HCT116 (cell line): ENCODE results near the gene TRIM9. TPM values are rescaled to one million over a fixed set of nuclear protein-coding genes. Genes with fewer than 3 reads are reported as not detected.

Experiments
- ATAC-seq: fragments of 200-7000 bp; cut with Tn5 transposase; 2 replicates; pipeline ENCODE4 v1.9.1; 2020; ENCODE audit warnings: mild to moderate bottlenecking, moderate library complexity
- BruUV-seq: library from RNA; stranded (reverse); fragments of 400-500 nt; replicated peaks from 2 replicates; lab custom pipeline; 2021; lab: Mats Ljungman, UMichigan
- CTCF ChIA-PET: fragments of 300-600 bp; sonication (Branson Sonifier 250); formaldehyde crosslinking; loops from one replicate; lab custom pipeline; 2021; ENCODE audit warnings: antibody characterized with exemption; lab: Charles Lee
- POLR2A ChIA-PET: fragments of 300-600, 350-600 bp; sonication (Branson Sonifier 250); formaldehyde crosslinking; loops from one replicate; lab custom pipeline; 2021; ENCODE audit warnings: antibody characterized with exemption; lab: Charles Lee
- RAD21 ChIA-PET, 2 experiments: fragments of 300-600 bp; sonication (Branson Sonifier 250); formaldehyde crosslinking; loops; one replicate each; lab custom pipeline; 2023; ENCODE audit warnings: low total read pairs in 2 of 2; ENCODE audit not compliant: uncharacterized antibody in 2 of 2, unreplicated experiment in 2 of 2, low non-redundant PET in 1 of 2; lab: Charles Lee
- DNase-seq: peaks from one replicate; pipeline ENCODE4 v3.0.0-alpha.2; 2010; ENCODE audit warnings: low read depth, low spot score
- H2AFZ ChIP-seq: fragments of 200-600 bp; shearing (Covaris generic), sonication (generic); 2 replicates; pipeline ENCODE4 v1.6.1; 2017; ENCODE audit warnings: low read depth, mixed run types, mixed read lengths, antibody characterized with exemption, low read length; ENCODE audit not compliant: poor library complexity, severe bottlenecking
- H3K27ac ChIP-seq: 2 replicates; pipeline ENCODE4 v1.5.1; 2012; ENCODE audit warnings: low read depth, low read length
- H3K27me3 ChIP-seq: fragments of 200-600 bp; sonication (generic); 2 replicates; pipeline ENCODE4 v1.6.1; 2016; ENCODE audit warnings: mixed run types, low read length, mixed read lengths; ENCODE audit not compliant: insufficient read depth
- H3K36me3 ChIP-seq, 2 experiments: fragments of 200-500 bp in 1 of 2; fragments of 200-600 bp in 1 of 2; sonication (Bioruptor generic) in 1 of 2; sonication (generic) in 1 of 2; 2 replicates each; pipeline versions ENCODE4 v1.5.1 to v1.6.1; 2014 to 2016; ENCODE audit warnings: low read length in 2 of 2, inconsistent platforms in 1 of 2, mixed read lengths in 1 of 2, mixed run types in 1 of 2; ENCODE audit not compliant: insufficient read depth in 2 of 2, control insufficient read depth in 1 of 2
- H3K4me1 ChIP-seq, 2 experiments: fragments of 200-600 bp in 1 of 2; sonication (generic) in 1 of 2; 2 replicates each; pipeline versions ENCODE4 v1.5.1 to v1.6.1; 2012 to 2017; ENCODE audit warnings: low read length in 2 of 2, inconsistent platforms in 1 of 2, mild to moderate bottlenecking in 1 of 2, mixed read lengths in 1 of 2, mixed run types in 1 of 2, moderate library complexity in 1 of 2; ENCODE audit not compliant: insufficient read depth in 2 of 2, control insufficient read depth in 1 of 2
- H3K4me2 ChIP-seq: fragments of 200-600 bp; sonication (generic); 2 replicates; pipeline ENCODE4 v1.6.1; 2017; ENCODE audit warnings: mixed run types, low read length, mixed read lengths
- H3K4me3 ChIP-seq, 2 experiments: fragments of 200-600 bp in 1 of 2; sonication (generic) in 1 of 2; replicated peaks in 1 of 2; 2 replicates each; pipeline ENCODE4 v1.5.1; 2011 to 2016; ENCODE audit warnings: low read length in 2 of 2, control low read depth in 1 of 2, low read depth in 1 of 2, mild to moderate bottlenecking in 1 of 2, mixed read lengths in 1 of 2, mixed run types in 1 of 2
- H3K79me2 ChIP-seq: fragments of 200-600 bp; sonication (generic); 2 replicates; pipeline ENCODE4 v1.6.1; 2017; ENCODE audit warnings: mild to moderate bottlenecking, mixed run types, low read length, moderate library complexity, mixed read lengths; ENCODE audit not compliant: insufficient read depth
- H3K9ac ChIP-seq: fragments of 200-600 bp; sonication (generic); 2 replicates; pipeline ENCODE4 v1.6.1; 2016; ENCODE audit warnings: low read length, mixed read lengths
- H3K9me2 ChIP-seq: fragments of 200-600 bp; sonication (generic), shearing (Covaris generic); 2 replicates; pipeline ENCODE4 v1.6.1; 2017; ENCODE audit warnings: mixed run types, mild to moderate bottlenecking, moderate library complexity; ENCODE audit not compliant: insufficient read depth
- H3K9me3 ChIP-seq, 2 experiments: fragments of 200-500 bp in 1 of 2; fragments of 200-600 bp in 1 of 2; sonication (Bioruptor generic) in 1 of 2; sonication (generic) in 1 of 2; 2 replicates each; pipeline ENCODE4 v1.6.1; 2014 to 2017; ENCODE audit warnings: low read length in 2 of 2, mixed read lengths in 2 of 2, inconsistent platforms in 1 of 2, low read depth in 1 of 2, mild to moderate bottlenecking in 1 of 2, mixed run types in 1 of 2, moderate library complexity in 1 of 2; ENCODE audit not compliant: control insufficient read depth in 1 of 2, insufficient read depth in 1 of 2
- H4K20me1 ChIP-seq: fragments of 200-600 bp; sonication (generic), shearing (Covaris generic); 2 replicates; pipeline ENCODE4 v1.6.1; 2017; ENCODE audit warnings: mixed run types, mild to moderate bottlenecking, moderate library complexity; ENCODE audit not compliant: insufficient read depth
- ATF3 ChIP-seq: IDR thresholded peaks from 2 replicates; pipeline ENCODE4 v1.6.1; 2012
- CBX3 ChIP-seq: IDR thresholded peaks from 2 replicates; pipeline ENCODE4 v1.6.1; 2012; ENCODE audit warnings: low read depth
- CEBPB ChIP-seq: IDR thresholded peaks from 2 replicates; pipeline ENCODE4 v1.6.1; 2012; ENCODE audit warnings: low read depth
- CTCF ChIP-seq, 3 experiments: fragments of 200-600 bp in 1 of 3; sonication (generic) in 1 of 3; IDR thresholded peaks in 2 of 3; conservative IDR thresholded peaks in 1 of 3; 2 replicates each; pipeline ENCODE4 v1.5.1; 2012 to 2017; ENCODE audit warnings: low read depth in 2 of 3, low read length in 2 of 3, antibody characterized with exemption in 1 of 3, borderline replicate concordance in 1 of 3, control low read depth in 1 of 3, mild to moderate bottlenecking in 1 of 3, mixed read lengths in 1 of 3, mixed run types in 1 of 3, moderate library complexity in 1 of 3; ENCODE audit not compliant: insufficient read depth in 1 of 3
- ELF1 ChIP-seq: IDR thresholded peaks from 2 replicates; pipeline ENCODE4 v1.6.1; 2012; ENCODE audit warnings: low read depth, borderline replicate concordance
- EZH2 ChIP-seq: fragments of 200-600 bp; sonication (generic); IDR thresholded peaks from 2 replicates; pipeline ENCODE4 v1.6.1; 2017; ENCODE audit warnings: antibody characterized with exemption, mixed run types
- EZH2phosphoT487 ChIP-seq: fragments of 200-600 bp; IDR thresholded peaks from 2 replicates; pipeline ENCODE4 v1.6.1; 2018; ENCODE audit warnings: antibody characterized with exemption, borderline replicate concordance
- FOSL1 ChIP-seq: IDR thresholded peaks from 2 replicates; pipeline ENCODE4 v1.6.1; 2012; ENCODE audit warnings: low read depth
- JUND ChIP-seq: IDR thresholded peaks from 2 replicates; pipeline ENCODE4 v1.6.1; 2012
- MAX ChIP-seq: IDR thresholded peaks from 2 replicates; pipeline ENCODE4 v1.6.1; 2012
- POLR2A ChIP-seq: IDR thresholded peaks from 2 replicates; pipeline ENCODE4 v1.7.0; 2011; ENCODE audit warnings: borderline replicate concordance; ENCODE audit not compliant: insufficient read depth, insufficient read length; ENCODE audit errors: extremely low read depth
- POLR2AphosphoS5 ChIP-seq: IDR thresholded peaks from 2 replicates; pipeline ENCODE4 v1.6.1; 2011; ENCODE audit warnings: mild to moderate bottlenecking, low read depth, low read length, moderate library complexity
- RAD21 ChIP-seq: IDR thresholded peaks from 2 replicates; pipeline ENCODE4 v1.6.1; 2012; ENCODE audit warnings: low read depth, mild to moderate bottlenecking
- REST ChIP-seq: IDR thresholded peaks from 2 replicates; pipeline ENCODE4 v1.6.1; 2012; ENCODE audit warnings: low read depth
- SP1 ChIP-seq: IDR thresholded peaks from 2 replicates; pipeline ENCODE4 v1.6.1; 2012; ENCODE audit warnings: low read depth
- SRF ChIP-seq: IDR thresholded peaks from 2 replicates; pipeline ENCODE4 v1.6.1; 2012; ENCODE audit warnings: low read depth
- TCF7L2 ChIP-seq: IDR thresholded peaks from 2 replicates; pipeline ENCODE4 v1.7.0; 2011; ENCODE audit warnings: borderline replicate concordance, inconsistent platforms; ENCODE audit not compliant: insufficient read depth, insufficient read length; ENCODE audit errors: extremely low read depth
- YY1 ChIP-seq: IDR thresholded peaks from 2 replicates; pipeline ENCODE4 v1.6.1; 2011; ENCODE audit warnings: low read length, low read depth, moderate library complexity, mild to moderate bottlenecking; ENCODE audit not compliant: insufficient replicate concordance; ENCODE audit errors: extremely low read depth
- ZBTB33 ChIP-seq: IDR thresholded peaks from 2 replicates; pipeline ENCODE4 v1.6.1; 2011; ENCODE audit warnings: mild to moderate bottlenecking, low read length, moderate library complexity; ENCODE audit not compliant: insufficient replicate concordance; ENCODE audit errors: extremely low read depth
- ZFX ChIP-seq: fragments of 450-650 bp; IDR thresholded peaks from 2 replicates; pipeline ENCODE4 v1.6.1; 2017
- intact Hi-C: fragments of 100-400 bp; cut with micrococcal nuclease; formaldehyde crosslinking; loops from 2 replicates; pipeline ENCODE4 v1.10.0; 2022
- total RNA-seq: library from RNA; stranded (reverse); gene quantifications from one replicate; pipeline ENCODE4 v1.2.1, GENCODE V29; 2021; ENCODE audit not compliant: unreplicated experiment

The TRIM9 gene
- total RNA-seq, 1 experiment from 2014 or later = 4.6 TPM

- H3K9ac ChIP-seq = no peak overlapping the region
- RAD21 ChIA-PET = no interaction called here
- CTCF ChIA-PET = interaction anchor here (2.6 kb wide), 1 partner anchor 10 kb away, joined by 10 read pairs; the partner anchor contains the start of gene PYGL
- no peak overlapping the region for H3K4me3 ChIP-seq
- TF ChIP-seq YY1 = no peak
- TF ChIP-seq SRF = no peak
- TF ChIP-seq ATF3 = no peak
- TF ChIP-seq REST = no peak
- TF ChIP-seq CTCF (IDR thresholded peaks at IDR 0.05 in 2 of 3, conservative IDR thresholded peaks at IDR 0.05 in 1 of 3; ENCODE audit: borderline replicate concordance in 1 of 3, insufficient read depth in 1 of 3, low read depth in 2 of 3, low read length in 2 of 3) = no peak
- TF ChIP-seq EZH2 = no peak
- no peak for TF ChIP-seq POLR2AphosphoS5
- no peak for TF ChIP-seq CBX3
- TF ChIP-seq RAD21 = no peak
- no peak for TF ChIP-seq SP1
- no peak for TF ChIP-seq ZFX
- no peak for TF ChIP-seq TCF7L2
- no peak for TF ChIP-seq MAX
- no peak for TF ChIP-seq ZBTB33
- TF ChIP-seq EZH2phosphoT487 = no peak
- no peak for TF ChIP-seq POLR2A
- no peak for TF ChIP-seq CEBPB
- no peak for TF ChIP-seq ELF1
- TF ChIP-seq JUND = no peak
- no peak for TF ChIP-seq FOSL1
- H3K27me3 ChIP-seq = no peaks in the 10 kb centered on the region
- no peak overlapping the region for H2AFZ ChIP-seq
- H3K36me3 ChIP-seq = no peaks in the 10 kb centered on the region
- no peaks in the 10 kb centered on the region for H4K20me1 ChIP-seq
- no peak overlapping the region for H3K27ac ChIP-seq
- DNase-seq (no peak), ATAC-seq (no peak)
- BruUV-seq = no TSS peak
- POLR2A ChIA-PET = interaction anchor here (2.6 kb wide), 1 partner anchor 10 kb away, joined by 11 read pairs; the partner anchor contains the start of gene PYGL
- no peaks in the 10 kb centered on the region for H3K79me2 ChIP-seq
- H3K9me3 ChIP-seq = no peaks in the 10 kb centered on the region
- H3K9me2 ChIP-seq = no peaks in the 10 kb centered on the region
- peaks cover 11 to 18% of the 10 kb centered on the region in 2 experiments for H3K4me1 ChIP-seq
- intact Hi-C loops = loop anchor here (5.0 to 10.0 kb wide), 2 partner anchors 131 to 829 kb away; no protein-coding TSS in a partner anchor
- no peak overlapping the region for H3K4me2 ChIP-seq
These were observed 141.4 kb downstream of the TRIM9 start for GRCh38 chr14:50953502-50953901.
